ENCODE measurements around the gene ZNF672. TPM values are rescaled to one million over a fixed set of nuclear protein-coding genes. Genes with fewer than 3 reads are reported as not detected.
A peak's percentile ranks its signal among the peaks of the same experiment; 100 is the strongest.

Gene ZNF672
- total RNA-seq, 6 donors from 2014 or later: 32.5 to 47.7 (median 45.8) TPM

DNA sequence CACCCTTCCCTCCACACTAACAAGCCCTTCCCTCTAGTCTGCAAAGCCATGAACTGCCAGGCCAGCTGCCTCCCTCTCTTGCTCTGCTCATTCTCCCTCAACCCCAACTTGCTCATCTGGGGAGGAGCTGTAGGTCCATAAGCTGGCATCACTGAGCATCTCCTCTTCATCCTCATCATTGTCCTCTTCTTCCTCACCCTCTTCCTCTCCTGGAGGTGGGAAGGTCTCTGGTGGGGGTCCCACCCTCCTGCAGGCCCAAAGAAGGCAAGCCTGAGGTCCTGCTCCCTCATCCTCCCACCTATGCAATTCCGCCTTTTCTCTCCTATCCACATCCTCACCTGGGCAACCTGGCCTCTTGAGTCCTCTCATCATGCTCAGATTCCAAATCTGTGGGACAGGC lies 18.2 kb downstream of the ZNF672 start:
- WGBS, 2 donors: 94 to 97% methylated on average over 1 of the region's 1 CpG
- no peaks in the 10 kb centered on the region for H3K9me3 ChIP-seq
- H3K27ac ChIP-seq: no peak overlapping the region
- H3K4me1 ChIP-seq: peaks cover 15 to 24% (median 20%) of the 10 kb centered on the region in 4 donors
- no peak for DNase-seq
- ATAC-seq (ENCODE audit: low FRiP score in 2 of 2): no peak
- H3K27me3 ChIP-seq: no peaks in the 10 kb centered on the region
- H3K36me3 ChIP-seq: peaks cover 0 to 22% (median 6%) of the 10 kb centered on the region in 4 donors
- TF ChIP-seq POLR2AphosphoS5 (IDR thresholded peaks at IDR 0.05) (no peak), EP300 (IDR thresholded peaks at IDR 0.05) (no peak)
- no peak overlapping the region for H3K4me3 ChIP-seq

DNA sequence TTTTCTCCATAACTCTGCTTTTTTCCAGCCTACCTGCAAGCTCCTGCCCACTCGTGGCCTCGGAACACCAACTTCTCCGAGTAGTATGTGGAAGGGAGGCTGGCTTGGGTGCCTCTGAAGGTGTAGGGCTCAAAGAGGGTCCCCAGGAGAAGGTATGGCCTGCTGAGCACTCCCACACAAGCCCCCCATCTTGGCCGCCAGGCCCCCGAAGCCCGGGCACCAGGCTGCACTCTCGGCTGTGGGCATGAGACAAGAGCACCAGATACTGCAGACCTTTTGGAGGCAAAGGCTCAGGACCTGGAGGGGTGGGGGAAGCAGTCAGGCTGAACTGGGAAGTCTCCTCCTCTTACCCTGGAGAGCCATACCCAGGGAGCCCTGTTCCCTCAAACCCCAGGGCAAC lies 19.2 kb downstream of the ZNF672 start:
- H3K9me3 ChIP-seq: no peaks in the 10 kb centered on the region
- peak overlapping the region in 3 of 4 donors; percentile 90 to 96 (median 96) for H3K27ac ChIP-seq
- DNase-seq (peak in 1 of 2 donors; percentile 76), ATAC-seq (ENCODE audit: low FRiP score in 2 of 2) (no peak)
- peaks cover 0 to 20% (median 5%) of the 10 kb centered on the region in 4 donors for H3K36me3 ChIP-seq
- no peaks in the 10 kb centered on the region for H3K27me3 ChIP-seq
- H3K4me1 ChIP-seq: peaks cover 15 to 24% (median 20%) of the 10 kb centered on the region in 4 donors
- peak overlapping the region in 1 of 4 donors; percentile 56 for H3K4me3 ChIP-seq
- TF ChIP-seq, protein P1, sequence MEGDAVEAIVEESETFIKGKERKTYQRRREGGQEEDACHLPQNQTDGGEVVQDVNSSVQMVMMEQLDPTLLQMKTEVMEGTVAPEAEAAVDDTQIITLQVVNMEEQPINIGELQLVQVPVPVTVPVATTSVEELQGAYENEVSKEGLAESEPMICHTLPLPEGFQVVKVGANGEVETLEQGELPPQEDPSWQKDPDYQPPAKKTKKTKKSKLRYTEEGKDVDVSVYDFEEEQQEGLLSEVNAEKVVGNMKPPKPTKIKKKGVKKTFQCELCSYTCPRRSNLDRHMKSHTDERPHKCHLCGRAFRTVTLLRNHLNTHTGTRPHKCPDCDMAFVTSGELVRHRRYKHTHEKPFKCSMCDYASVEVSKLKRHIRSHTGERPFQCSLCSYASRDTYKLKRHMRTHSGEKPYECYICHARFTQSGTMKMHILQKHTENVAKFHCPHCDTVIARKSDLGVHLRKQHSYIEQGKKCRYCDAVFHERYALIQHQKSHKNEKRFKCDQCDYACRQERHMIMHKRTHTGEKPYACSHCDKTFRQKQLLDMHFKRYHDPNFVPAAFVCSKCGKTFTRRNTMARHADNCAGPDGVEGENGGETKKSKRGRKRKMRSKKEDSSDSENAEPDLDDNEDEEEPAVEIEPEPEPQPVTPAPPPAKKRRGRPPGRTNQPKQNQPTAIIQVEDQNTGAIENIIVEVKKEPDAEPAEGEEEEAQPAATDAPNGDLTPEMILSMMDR (IDR thresholded peaks at IDR 0.05): no peak
- TF ChIP-seq EP300 (IDR thresholded peaks at IDR 0.05) (no peak), POLR2AphosphoS5 (IDR thresholded peaks at IDR 0.05) (no peak), POLR2A (IDR thresholded peaks at IDR 0.05) (no peak)
- 85 to 91% methylated on average over 5 to 7 of the region's 7 CpGs for WGBS, 2 donors

DNA sequence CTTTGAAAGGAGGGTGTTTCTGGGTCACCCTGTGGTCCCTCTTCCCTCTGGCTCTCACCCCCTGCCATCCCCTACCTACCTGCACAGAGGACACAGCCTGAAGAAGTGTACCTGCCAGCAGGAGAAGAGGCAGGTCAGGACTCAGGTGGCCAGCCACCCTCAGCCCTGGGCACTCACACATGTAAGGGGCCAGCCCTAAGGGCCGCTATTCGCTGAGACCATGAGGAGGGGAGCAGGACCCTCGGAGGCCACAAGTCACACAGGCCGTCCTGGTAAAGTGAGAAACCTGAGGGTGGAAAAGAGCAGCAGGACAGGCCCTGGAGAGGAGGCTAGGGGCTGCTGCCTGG lies 19.7 kb downstream of the ZNF672 start:
- Histone ChIP-seq H3K36me3 (peaks cover 0 to 20% (median 5%) of the 10 kb centered on the region in 4 donors), H3K4me3 (peak overlapping the region; percentile 45 to 76 (median 52)), H3K9me3 (no peaks in the 10 kb centered on the region), H3K27ac (peak overlapping the region; percentile 84 to 96 (median 93)), H3K27me3 (no peaks in the 10 kb centered on the region), H3K4me1 (peaks cover 18 to 26% (median 24%) of the 10 kb centered on the region in 4 donors)
- 15 to 26% methylated on average over 4 of the region's 4 CpGs for WGBS, 2 donors
- TF ChIP-seq EP300 (IDR thresholded peaks at IDR 0.05) (no peak), POLR2A (IDR thresholded peaks at IDR 0.05) (no peak), POLR2AphosphoS5 (IDR thresholded peaks at IDR 0.05) (no peak)
- TF ChIP-seq, protein P1 (IDR thresholded peaks at IDR 0.05): no peak
- DNase-seq (no peak), ATAC-seq (ENCODE audit: low FRiP score in 2 of 2) (peak in 1 of 2 donors; percentile 1)

DNA sequence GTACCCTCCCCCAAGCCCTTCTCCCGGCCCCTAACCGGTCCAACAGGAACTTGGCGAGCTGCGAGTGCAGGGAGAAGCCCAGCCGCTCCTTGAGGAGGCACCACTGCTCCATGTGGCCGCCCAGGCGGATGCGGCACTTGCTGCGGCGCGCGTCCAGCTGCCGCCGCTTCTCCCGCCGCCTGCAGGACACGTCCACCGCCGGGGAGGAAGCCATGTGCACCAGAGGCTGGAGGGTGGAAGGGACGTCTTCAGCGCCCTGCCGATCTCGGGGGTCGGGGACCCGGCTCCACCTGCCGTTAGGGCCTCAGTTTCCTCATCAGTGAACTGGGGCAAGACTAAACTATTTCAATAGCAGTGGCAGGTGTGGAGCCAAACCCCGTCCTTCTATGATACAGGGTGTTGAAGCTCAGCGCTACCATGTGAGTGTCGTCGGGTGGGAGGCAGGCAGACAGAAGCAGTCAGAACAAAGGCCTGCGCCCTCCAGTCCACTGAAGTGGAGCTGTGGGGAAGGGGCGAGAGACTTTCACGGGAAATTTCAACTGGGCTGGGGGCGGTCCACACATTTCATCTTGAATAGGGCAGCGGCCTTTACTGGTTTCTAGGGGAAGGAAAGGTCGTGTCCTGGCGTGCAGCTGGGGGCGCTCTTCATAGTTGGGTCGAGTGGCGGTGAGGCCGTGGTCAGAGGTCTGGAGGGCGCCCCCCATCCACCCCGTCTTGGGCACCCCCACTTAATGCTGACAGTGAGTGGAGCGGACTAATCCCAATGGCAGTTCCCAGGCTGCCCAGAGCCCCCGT lies 20.3 kb downstream of the ZNF672 start:
- TF ChIP-seq EP300 (IDR thresholded peaks at IDR 0.05) (no peak), POLR2A (IDR thresholded peaks at IDR 0.05) (peak in 1 of 4 donors; percentile 54), POLR2AphosphoS5 (IDR thresholded peaks at IDR 0.05) (peak; percentile 37 to 44)
- TF ChIP-seq, protein P1 (IDR thresholded peaks at IDR 0.05): peak; percentile 28 to 62 (median 38)
- peak overlapping the region; percentile 84 to 96 (median 93) for H3K27ac ChIP-seq
- ATAC-seq (ENCODE audit: low FRiP score in 2 of 2) (peak; percentile 80 to 83), DNase-seq (peak; percentile 84 to 92)
- WGBS, 2 donors: 0 to 1% methylated on average over 4 to 39 of the region's 45 CpGs
- peak overlapping the region; percentile 45 to 76 (median 52) for H3K4me3 ChIP-seq
- no peaks in the 10 kb centered on the region for H3K9me3 ChIP-seq
- H3K27me3 ChIP-seq: no peaks in the 10 kb centered on the region
- H3K4me1 ChIP-seq: peaks cover 21 to 30% (median 27%) of the 10 kb centered on the region in 4 donors
- H3K36me3 ChIP-seq: peaks cover 0 to 20% (median 5%) of the 10 kb centered on the region in 4 donors
